Measurements from ENCODE around the gene ZBTB40.

ZBTB40 gene

GRCh38 chr1:22509815-22510214 is 58.2 kb downstream of the ZBTB40 start:
- DNase-seq, result no peak

- DNase-seq, result no peak
Measured at GRCh38 chr1:22512873-22513272, 61.2 kb downstream of the ZBTB40 start.

DNA sequence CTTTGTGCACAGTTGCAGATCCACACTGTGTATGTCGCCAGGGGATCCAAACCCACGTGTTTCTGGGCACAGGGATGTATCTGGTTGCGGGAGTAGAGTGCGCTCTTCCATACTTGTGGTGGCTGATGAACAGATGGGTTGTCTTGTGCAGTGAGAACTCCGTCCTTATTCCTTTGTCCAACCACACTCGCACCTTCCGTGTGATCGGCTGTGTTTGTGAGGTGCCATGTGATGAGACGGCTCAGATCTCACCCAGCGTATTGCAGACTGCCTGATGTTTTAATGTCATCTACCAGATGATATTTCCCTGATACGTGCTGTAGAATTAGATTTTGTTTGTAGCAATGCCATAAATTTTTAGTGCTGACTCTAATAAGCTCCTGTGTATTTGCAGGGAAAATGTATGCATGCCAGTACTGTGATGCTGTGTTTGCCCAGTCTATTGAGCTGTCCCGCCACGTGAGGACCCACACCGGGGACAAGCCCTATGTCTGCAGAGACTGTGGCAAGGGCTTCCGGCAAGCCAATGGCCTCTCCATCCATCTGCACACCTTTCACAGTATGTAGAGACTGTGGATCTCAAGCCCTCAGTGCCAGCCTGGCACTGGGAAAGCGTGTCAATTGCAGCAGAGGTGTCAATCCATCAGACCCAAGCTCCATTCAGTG is 65.4 kb downstream of the ZBTB40 start:
- DNase-seq, result no peak

DNA sequence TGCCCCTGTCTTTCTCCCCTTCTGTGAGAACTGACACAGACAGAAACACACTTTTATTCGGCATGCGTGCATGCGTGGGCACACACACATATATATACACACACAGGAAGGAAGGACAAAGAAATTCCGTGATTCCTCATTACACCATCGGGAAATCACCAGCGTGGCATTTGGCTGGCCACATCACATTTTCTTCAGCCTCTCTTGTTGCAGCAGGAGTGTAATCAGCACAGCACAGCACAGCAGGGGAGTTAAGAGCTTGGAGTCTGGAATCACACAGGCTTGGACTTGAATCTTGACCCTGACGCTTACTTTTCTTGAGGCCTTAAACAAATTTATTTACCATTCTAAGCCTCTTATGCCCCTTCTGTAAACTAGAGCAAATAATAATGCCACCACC is 66.3 kb downstream of the ZBTB40 start:
- DNase-seq, result no peak

GRCh38 chr1:22518379-22518778 is 66.7 kb downstream of the ZBTB40 start:
- DNase-seq, result no peak

- no peak for DNase-seq
Measured at GRCh38 chr1:22520871-22521270, 69.2 kb downstream of the ZBTB40 start.

DNA sequence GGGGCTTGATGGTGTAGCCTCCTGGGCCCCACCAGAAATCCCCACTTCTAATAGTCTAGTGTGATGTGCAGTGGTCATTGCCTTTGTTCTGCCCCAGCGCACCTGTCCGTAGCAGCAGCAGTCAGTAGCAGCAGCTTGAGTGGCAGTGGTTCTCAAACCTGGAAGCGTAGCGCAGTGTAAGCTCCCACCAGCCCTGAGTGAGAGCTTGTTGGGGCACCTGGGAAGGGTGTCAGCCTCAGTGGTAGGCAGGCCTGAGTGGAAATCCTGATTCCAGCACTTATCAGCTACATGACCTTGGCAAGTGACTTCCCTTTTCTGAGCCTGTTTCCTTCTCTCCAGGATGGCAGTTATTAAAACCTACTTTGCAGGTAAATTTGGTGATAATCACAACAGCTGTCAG is 70.0 kb downstream of the ZBTB40 start:
- DNase-seq, result no peak

DNA sequence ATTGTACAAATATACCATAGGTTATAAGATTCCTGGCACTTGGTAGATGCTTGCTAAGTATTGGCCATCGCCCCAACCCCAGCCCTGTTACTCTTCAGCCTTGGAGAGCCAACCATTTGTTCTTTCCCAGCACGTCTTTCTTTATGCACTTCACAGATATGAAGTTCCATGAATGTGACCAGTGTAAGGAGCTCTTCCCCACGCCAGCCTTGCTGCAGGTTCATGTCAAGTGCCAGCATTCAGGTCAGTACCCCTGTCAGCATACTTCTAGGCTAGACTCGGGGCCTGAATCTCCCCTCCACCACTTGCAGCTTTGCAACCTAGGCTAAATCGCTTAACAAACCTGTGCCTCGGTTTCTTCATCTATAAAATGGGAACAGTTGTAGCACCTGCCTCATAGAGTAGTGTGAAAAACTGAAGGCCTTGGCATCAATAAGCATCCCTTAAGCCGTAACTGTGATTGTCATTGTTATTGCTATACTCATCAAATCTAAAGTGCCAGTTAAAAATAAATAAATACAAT is 70.6 kb downstream of the ZBTB40 start:
- no peak for DNase-seq

DNA sequence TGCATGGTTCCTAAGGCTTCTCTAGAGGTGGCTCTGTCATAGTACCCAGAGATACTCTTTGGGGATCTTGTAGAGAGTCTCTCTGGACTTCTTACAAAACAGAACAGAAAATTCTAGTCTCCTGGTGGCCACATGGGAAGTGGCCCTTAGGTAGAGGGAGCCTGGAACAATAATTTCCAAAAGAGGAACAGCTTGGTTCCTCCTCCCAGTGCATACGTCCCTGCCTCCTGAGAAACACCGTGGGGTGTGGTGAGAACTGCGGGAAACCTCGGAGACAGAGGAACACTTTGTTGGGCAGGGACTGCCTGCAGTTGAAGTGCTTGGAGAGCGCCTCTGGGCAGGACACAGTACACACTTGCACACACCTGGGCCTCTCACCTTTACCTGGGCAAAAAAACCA is 72.8 kb downstream of the ZBTB40 start:
- no peak for DNase-seq

GRCh38 chr1:22525211-22525610 is 73.6 kb downstream of the ZBTB40 start:
- DNase-seq, result no peak

- DNase-seq, result no peak
Measured at GRCh38 chr1:22525646-22526045, 74.0 kb downstream of the ZBTB40 start.

- no peak for DNase-seq
Measured at GRCh38 chr1:22526098-22526497, 74.4 kb downstream of the ZBTB40 start.

- DNase-seq, result no peak
Measured at GRCh38 chr1:22526677-22527076, 75.0 kb downstream of the ZBTB40 start.

GRCh38 chr1:22527122-22527521 is 75.5 kb downstream of the ZBTB40 start:
- no peak for DNase-seq

DNA sequence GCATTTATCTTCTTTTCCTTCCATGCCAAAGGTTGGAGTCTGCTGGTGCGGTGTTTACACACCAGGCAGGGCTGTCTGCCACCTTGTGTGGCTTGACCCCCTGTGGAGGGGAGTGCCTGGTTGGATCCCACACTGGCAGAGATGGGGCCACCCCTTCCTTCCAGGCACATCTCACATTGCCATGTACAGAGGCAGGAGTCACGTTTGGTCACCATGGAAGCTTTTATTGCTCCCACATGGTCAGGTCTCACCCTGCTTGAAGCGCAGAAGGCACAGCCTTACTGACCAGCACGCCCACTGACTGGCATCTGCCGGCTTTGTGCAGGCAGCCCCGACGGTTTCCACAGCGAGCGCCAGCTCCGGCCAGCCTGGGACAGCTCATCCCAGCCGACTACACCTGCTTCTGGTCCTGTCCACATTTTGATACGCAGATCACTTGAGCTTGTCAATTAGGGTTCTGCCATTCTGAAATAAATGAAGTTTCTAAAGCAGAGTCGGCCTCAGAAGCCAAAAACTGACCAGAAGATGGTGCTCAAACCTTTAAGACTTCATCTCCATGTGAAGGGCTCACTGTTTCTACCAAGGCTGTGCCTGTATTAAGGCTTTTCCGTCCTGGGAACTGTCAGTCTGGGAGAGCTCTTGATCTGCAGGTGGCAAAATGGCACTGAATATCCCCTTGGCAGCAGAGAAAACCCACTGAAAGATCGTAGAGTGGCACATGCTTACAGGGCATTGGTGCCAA is 76.1 kb downstream of the ZBTB40 start:
- DNase-seq, result no peak

GRCh38 chr1:22528451-22528850 is 76.8 kb downstream of the ZBTB40 start:
- DNase-seq, result no peak

- DNase-seq, result no peak
Measured at GRCh38 chr1:22529901-22530621, 78.4 kb downstream of the ZBTB40 start.

DNA sequence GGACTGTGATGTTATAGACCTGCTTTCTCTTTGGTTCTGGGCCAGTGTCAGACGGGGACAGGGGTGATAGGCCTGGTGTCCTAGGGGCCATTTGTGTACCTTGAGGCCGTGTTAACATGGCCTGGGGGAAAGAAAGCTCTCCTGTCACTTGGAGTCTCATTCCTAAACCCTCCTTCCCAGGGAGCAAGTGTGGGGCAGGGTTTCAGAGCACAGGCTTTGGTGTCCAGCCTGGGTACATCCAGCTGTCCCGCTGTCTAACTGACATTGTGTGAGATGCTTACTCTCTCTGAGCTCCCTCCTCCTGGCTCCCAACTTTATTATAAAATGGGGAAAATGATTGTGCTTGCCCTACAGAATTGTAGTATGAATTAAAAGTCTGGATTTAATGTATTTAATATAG is 79.1 kb downstream of the ZBTB40 start:
- no peak for DNase-seq

GRCh38 chr1:22531251-22531650 is 79.6 kb downstream of the ZBTB40 start:
- no peak for DNase-seq

- DNase-seq, result no peak
Measured at GRCh38 chr1:22533244-22533895, 81.7 kb downstream of the ZBTB40 start.

GRCh38 chr1:22534951-22535350 is 83.3 kb downstream of the ZBTB40 start:
- DNase-seq, result no peak

DNA sequence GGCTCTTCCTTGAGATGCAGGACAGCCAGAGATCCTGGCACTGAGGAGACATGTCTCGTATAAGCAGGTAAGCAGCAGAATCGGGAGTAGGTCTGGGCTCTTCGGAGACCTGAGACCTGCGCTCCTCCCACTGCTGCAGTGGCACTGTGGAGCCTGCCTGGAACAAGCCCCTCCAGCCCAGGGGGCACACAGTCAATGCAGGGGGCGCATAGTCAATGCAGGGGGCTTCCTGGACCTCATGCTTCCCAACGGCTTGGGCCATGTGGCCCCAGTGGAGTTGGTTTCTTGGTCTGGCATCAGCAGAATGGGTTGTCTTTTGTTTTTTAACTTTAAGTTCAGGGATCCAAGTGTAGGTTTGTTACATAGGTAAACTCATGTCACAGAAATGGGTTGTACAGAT is 83.7 kb downstream of the ZBTB40 start:
- no peak for DNase-seq

GRCh38 chr1:22536506-22536905 is 84.9 kb downstream of the ZBTB40 start:
- DNase-seq, result no peak
